Measurements from ENCODE around the gene SPDYE3. TPM values are rescaled to one million over a fixed set of nuclear protein-coding genes. Genes with fewer than 3 reads are reported as not detected.
"Not testable (repeated sequence)": the region's sequence is repeated elsewhere in the genome, so short reads cannot be mapped to it uniquely, and the experiment has no call there.

Gene SPDYE3
- total and polyA plus RNA-seq, 2 of the 4 experiments (the other 2 are of a cell fraction) = not detected

DNA sequence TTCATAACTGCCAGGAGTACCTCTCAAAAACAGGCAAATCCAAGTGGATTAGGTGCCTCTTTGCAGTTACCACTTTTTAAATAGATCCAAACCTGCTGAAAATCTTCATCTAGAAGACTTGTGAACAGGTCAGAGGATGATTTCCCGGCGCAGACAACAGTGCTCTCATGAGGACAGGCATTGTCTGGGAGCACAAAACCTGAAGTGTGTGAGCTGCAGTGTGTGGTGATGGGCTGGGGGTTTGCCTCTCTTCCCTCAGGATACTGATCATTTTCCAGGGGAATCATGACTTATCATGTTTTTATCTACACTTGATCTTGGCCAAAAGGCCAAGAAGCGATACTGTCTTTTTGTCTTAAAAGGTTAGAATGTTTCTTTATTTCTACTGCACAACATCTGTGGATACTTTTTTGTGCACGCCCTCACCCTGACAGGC is 36.6 kb downstream of the SPDYE3 start:
- H4K20me1 ChIP-seq (ENCODE audit: insufficient read depth, low read length); BruUV-seq (replicated peaks); H3K9me1 ChIP-seq (ENCODE audit: insufficient read depth, low read length); H2AK9ac ChIP-seq (replicated peaks; ENCODE audit: low read depth, low read length, poor library complexity); H3K14ac ChIP-seq (replicated peaks; ENCODE audit: low read depth, low read length); H3K9me3 ChIP-seq (ENCODE audit: control insufficient read depth, insufficient read depth, low read length); CTCF ChIA-PET; H3K23ac ChIP-seq (ENCODE audit: low read depth, low read length); H4K91ac ChIP-seq (ENCODE audit: insufficient read depth, low read depth, low read length); dilution Hi-C loops (cut with HindIII; ENCODE audit: low sequenced_read_pairs, unreplicated experiment); H3K9ac ChIP-seq (ENCODE audit: low read depth, low read length); H4K5ac ChIP-seq (ENCODE audit: low read depth, low read length); H2BK5ac ChIP-seq (ENCODE audit: low read depth, low read length, poor library complexity, severe bottlenecking); H3K56ac ChIP-seq (ENCODE audit: extremely low read depth, insufficient read depth, low read length); H4K8ac ChIP-seq (ENCODE audit: low read depth in 2 of 2, low read length in 2 of 2); H2AK5ac ChIP-seq (ENCODE audit: low read depth, low read length); H2AFZ ChIP-seq (replicated peaks; ENCODE audit: low read length, poor library complexity); H2BK20ac ChIP-seq (ENCODE audit: low read depth, low read length); ATAC-seq (ENCODE audit: low read depth); H3K18ac ChIP-seq (ENCODE audit: low read depth, low read length); H3K4me2 ChIP-seq (ENCODE audit: low read depth, low read length); DNase-seq; H3K27ac ChIP-seq (ENCODE audit: insufficient read depth, low read length); H3K4me1 ChIP-seq (ENCODE audit: control insufficient read depth, insufficient read depth, low read length); H3K4me3 ChIP-seq (ENCODE audit: insufficient read depth, low read depth, low read length); H3K27me3 ChIP-seq (ENCODE audit: control insufficient read depth, insufficient read depth, low read length); H2BK15ac ChIP-seq (ENCODE audit: low read depth, low read length); H3K4ac ChIP-seq (ENCODE audit: low read depth, low read length); POLR2A ChIA-PET (ENCODE audit: unreplicated experiment); H2BK120ac ChIP-seq (ENCODE audit: low read depth, low read length): not testable (repeated sequence)
- H3K36me3 ChIP-seq (ENCODE audit: control insufficient read depth, insufficient read depth, low read length) = peaks cover 30% of the 10 kb centered on the region
- intact Hi-C loops (cut with micrococcal nuclease) = loop anchor here (1.0 kb wide), 1 partner anchor 212 kb away; no protein-coding TSS in a partner anchor
- no CpG with 5 or more reads among the region's 4 CpGs for WGBS, 2 experiments (ENCODE audit: extremely low coverage in 2 of 2, insufficient read length in 1 of 2)
- in situ Hi-C loops (cut with MboI; ENCODE audit: low sequenced_read_pairs) = loop anchor here (10.0 kb wide), 1 partner anchor 209 kb away; no protein-coding TSS in a partner anchor
- peaks cover 16 to 23% of the 10 kb centered on the region in 2 experiments for H3K79me1 ChIP-seq (ENCODE audit: low read depth in 1 of 2, low read length in 2 of 2)
